GM12865 (cell line): ENCODE data around the gene CLDN18.
A peak's percentile ranks its signal among the peaks of the same experiment; 100 is the strongest.

Experiments
- DNase-seq: peaks from one replicate; pipeline ENCODE4 v3.0.0; 2010; ENCODE audit warnings: low read depth
- H3K4me3 ChIP-seq: 2 replicates; pipeline ENCODE4 v1.5.1; 2011; ENCODE audit warnings: mild to moderate bottlenecking, low read depth, low read length, control low read depth
- CTCF ChIP-seq: IDR thresholded peaks from 2 replicates; pipeline ENCODE4 v1.5.1; 2011; ENCODE audit warnings: low read length, control low read depth, low read depth, inconsistent platforms; ENCODE audit not compliant: insufficient read depth; ENCODE audit errors: missing control alignments

Gene CLDN18

GRCh38 chr3:138019281-138020069 is 9.5 kb downstream of the CLDN18 start:
- no peak for TF ChIP-seq CTCF
- DNase-seq: no peak
- H3K4me3 ChIP-seq: no peak overlapping the region

- TF ChIP-seq CTCF: no peak
- DNase-seq: peak; percentile 71
- no peak overlapping the region for H3K4me3 ChIP-seq
Measured at GRCh38 chr3:138023754-138024153, 13.8 kb downstream of the CLDN18 start.

GRCh38 chr3:138025553-138025952 is 15.6 kb downstream of the CLDN18 start:
- TF ChIP-seq CTCF: no peak
- peak; percentile 60 for DNase-seq
- H3K4me3 ChIP-seq: no peak overlapping the region

GRCh38 chr3:138027821-138028220 is 17.9 kb downstream of the CLDN18 start:
- no peak overlapping the region for H3K4me3 ChIP-seq
- TF ChIP-seq CTCF: no peak
- no peak for DNase-seq

GRCh38 chr3:138030734-138031280 is 20.8 kb downstream of the CLDN18 start:
- no peak for DNase-seq
- no peak overlapping the region for H3K4me3 ChIP-seq
- no peak for TF ChIP-seq CTCF

GRCh38 chr3:138031536-138031935 is 21.6 kb downstream of the CLDN18 start:
- TF ChIP-seq CTCF: no peak
- DNase-seq: peak; percentile 78
- H3K4me3 ChIP-seq: no peak overlapping the region; the same call in 1 of the 2 replicates
